ENCODE results near the gene PPARA. TPM values are rescaled to one million over a fixed set of nuclear protein-coding genes. Genes with fewer than 3 reads are reported as not detected.

The PPARA gene
- total RNA-seq, 1 donor from 2014 or later: 13.0 TPM

GRCh38 chr22:46224044-46224897, 73.9 kb downstream of the PPARA start:
- H3K4me3 Mint-ChIP-seq: no peak overlapping the region
- no peaks in the 10 kb centered on the region for H3K9me3 Mint-ChIP-seq
- TF ChIP-seq, protein P1, sequence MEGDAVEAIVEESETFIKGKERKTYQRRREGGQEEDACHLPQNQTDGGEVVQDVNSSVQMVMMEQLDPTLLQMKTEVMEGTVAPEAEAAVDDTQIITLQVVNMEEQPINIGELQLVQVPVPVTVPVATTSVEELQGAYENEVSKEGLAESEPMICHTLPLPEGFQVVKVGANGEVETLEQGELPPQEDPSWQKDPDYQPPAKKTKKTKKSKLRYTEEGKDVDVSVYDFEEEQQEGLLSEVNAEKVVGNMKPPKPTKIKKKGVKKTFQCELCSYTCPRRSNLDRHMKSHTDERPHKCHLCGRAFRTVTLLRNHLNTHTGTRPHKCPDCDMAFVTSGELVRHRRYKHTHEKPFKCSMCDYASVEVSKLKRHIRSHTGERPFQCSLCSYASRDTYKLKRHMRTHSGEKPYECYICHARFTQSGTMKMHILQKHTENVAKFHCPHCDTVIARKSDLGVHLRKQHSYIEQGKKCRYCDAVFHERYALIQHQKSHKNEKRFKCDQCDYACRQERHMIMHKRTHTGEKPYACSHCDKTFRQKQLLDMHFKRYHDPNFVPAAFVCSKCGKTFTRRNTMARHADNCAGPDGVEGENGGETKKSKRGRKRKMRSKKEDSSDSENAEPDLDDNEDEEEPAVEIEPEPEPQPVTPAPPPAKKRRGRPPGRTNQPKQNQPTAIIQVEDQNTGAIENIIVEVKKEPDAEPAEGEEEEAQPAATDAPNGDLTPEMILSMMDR (IDR thresholded peaks at IDR 0.05; ENCODE audit: unreplicated experiment): no peak
- peaks cover 2% of the 10 kb centered on the region for H3K4me1 Mint-ChIP-seq
- peaks cover 24% of the 10 kb centered on the region for H3K36me3 Mint-ChIP-seq
- no peak for DNase-seq (ENCODE audit: low spot score in 2 of 2, unreplicated experiment in 2 of 2)
- no peak overlapping the region for H3K27ac Mint-ChIP-seq
- no peaks in the 10 kb centered on the region for H3K27me3 Mint-ChIP-seq (ENCODE audit: low read depth)

GRCh38 chr22:46224898-46225290, 74.6 kb downstream of the PPARA start:
- H3K27me3 Mint-ChIP-seq (ENCODE audit: low read depth): no peaks in the 10 kb centered on the region
- TF ChIP-seq, protein P1 (IDR thresholded peaks at IDR 0.05; ENCODE audit: unreplicated experiment): no peak
- no peaks in the 10 kb centered on the region for H3K9me3 Mint-ChIP-seq
- no peaks in the 10 kb centered on the region for H3K4me1 Mint-ChIP-seq
- no peak for DNase-seq (ENCODE audit: low spot score in 2 of 2, unreplicated experiment in 2 of 2)
- H3K4me3 Mint-ChIP-seq: no peak overlapping the region
- H3K27ac Mint-ChIP-seq: no peak overlapping the region
- peaks cover 20% of the 10 kb centered on the region for H3K36me3 Mint-ChIP-seq

DNA sequence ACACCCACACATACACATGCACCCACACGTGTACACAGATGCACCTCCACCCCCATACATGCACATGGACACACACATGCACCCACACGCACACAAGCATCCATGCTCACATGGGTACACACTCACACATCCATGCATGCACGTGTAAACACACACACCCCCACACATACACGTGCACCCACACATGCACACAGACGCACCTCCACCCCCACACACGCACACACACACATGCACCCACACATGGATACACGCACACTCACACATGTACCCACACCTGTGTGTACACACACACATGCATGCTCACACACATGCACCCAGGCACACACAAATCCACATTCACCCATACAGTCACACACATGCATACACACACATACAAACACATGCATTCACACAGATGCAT, 75.3 kb downstream of the PPARA start:
- Mint-ChIP-seq H3K27ac (no peak overlapping the region), H3K36me3 (peaks cover 18% of the 10 kb centered on the region), H3K4me3 (no peak overlapping the region), H3K27me3 (ENCODE audit: low read depth) (no peaks in the 10 kb centered on the region), H3K4me1 (no peaks in the 10 kb centered on the region), H3K9me3 (no peaks in the 10 kb centered on the region)
- no peak for DNase-seq (ENCODE audit: low spot score in 2 of 2, unreplicated experiment in 2 of 2)
- TF ChIP-seq, protein P1 (IDR thresholded peaks at IDR 0.05; ENCODE audit: unreplicated experiment): no peak

DNA sequence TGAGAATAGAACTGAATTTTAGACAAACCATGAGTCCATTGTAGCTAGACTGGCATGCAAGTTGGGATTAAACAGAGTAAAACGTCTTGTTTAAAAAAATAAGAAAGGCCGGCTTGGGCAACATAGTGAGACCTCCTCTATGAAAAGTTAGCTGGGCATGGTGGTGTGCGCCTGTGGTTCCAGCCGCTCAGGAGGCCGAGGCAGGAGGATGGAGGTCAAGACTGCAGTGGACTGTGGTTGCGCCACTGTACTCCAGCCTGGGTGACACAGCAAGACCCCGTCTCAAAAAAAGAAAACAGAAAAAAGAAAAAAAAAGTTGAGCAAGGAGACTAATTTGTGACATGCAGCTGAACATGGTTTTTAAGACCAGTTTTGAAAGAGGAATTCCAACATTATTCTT, 76.3 kb downstream of the PPARA start:
- H3K36me3 Mint-ChIP-seq: peaks cover 12% of the 10 kb centered on the region
- H3K27ac Mint-ChIP-seq: no peak overlapping the region
- TF ChIP-seq, protein P1 (IDR thresholded peaks at IDR 0.05; ENCODE audit: unreplicated experiment): no peak
- no peak for DNase-seq (ENCODE audit: low spot score in 2 of 2, unreplicated experiment in 2 of 2)
- H3K4me3 Mint-ChIP-seq: no peak overlapping the region
- no peaks in the 10 kb centered on the region for H3K4me1 Mint-ChIP-seq
- H3K9me3 Mint-ChIP-seq: no peaks in the 10 kb centered on the region
- no peaks in the 10 kb centered on the region for H3K27me3 Mint-ChIP-seq (ENCODE audit: low read depth)

DNA sequence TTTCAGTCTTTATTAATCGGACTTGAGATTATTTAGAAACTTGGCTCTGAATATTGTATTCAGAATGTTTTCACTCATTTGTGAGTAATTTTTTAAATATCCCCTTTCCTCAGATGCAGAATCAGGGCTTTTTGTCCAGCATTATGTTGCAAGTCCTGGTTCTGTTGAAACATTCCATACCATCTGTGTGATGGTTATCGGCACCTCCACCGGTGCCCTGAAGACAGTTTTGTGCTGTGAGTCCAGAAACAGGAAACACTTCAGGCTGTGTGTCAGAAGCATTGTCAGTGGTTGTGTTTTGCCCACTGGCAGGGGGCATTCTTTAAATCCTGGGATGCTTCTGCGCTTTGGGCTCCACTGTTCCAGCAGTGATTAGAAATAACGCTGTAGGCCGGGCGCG, 79.4 kb downstream of the PPARA start:
- peaks cover 11% of the 10 kb centered on the region for H3K36me3 Mint-ChIP-seq
- H3K9me3 Mint-ChIP-seq: no peaks in the 10 kb centered on the region
- H3K27ac Mint-ChIP-seq: no peak overlapping the region
- no peaks in the 10 kb centered on the region for H3K4me1 Mint-ChIP-seq
- DNase-seq (ENCODE audit: low spot score in 2 of 2, unreplicated experiment in 2 of 2): no peak
- H3K27me3 Mint-ChIP-seq (ENCODE audit: low read depth): no peaks in the 10 kb centered on the region
- TF ChIP-seq, protein P1 (IDR thresholded peaks at IDR 0.05; ENCODE audit: unreplicated experiment): no peak
- no peak overlapping the region for H3K4me3 Mint-ChIP-seq

Data from mesothelial cell of epicardium (in vitro differentiated cells).